ENCODE results near the gene NBEAL1.
"Not testable (repeated sequence)": the region's sequence is repeated elsewhere in the genome, so short reads cannot be mapped to it uniquely, and the experiment has no call there.

NBEAL1 gene

GRCh38 chr2:203014456-203015199, at the start of gene NBEAL1:
NBEAL1 (plus strand) TSS chr2:203014875; CDS start chr2:203016385, 1,510 bp downstream.
- peak; percentile 99 for DNase-seq

GRCh38 chr2:202965810-202966460, 48.7 kb upstream of the NBEAL1 start:
- DNase-seq: peak; percentile 89

- DNase-seq: not testable (repeated sequence)
Measured at GRCh38 chr2:202969404-202969803, 45.3 kb upstream of the NBEAL1 start.

GRCh38 chr2:202976809-202977208, 37.9 kb upstream of the NBEAL1 start:
- no peak for DNase-seq

- no peak for DNase-seq
Measured at GRCh38 chr2:202982779-202983491, 31.7 kb upstream of the NBEAL1 start.

- DNase-seq: no peak
Measured at GRCh38 chr2:202989749-202990148, 24.9 kb upstream of the NBEAL1 start.

GRCh38 chr2:202990501-202990900, 24.2 kb upstream of the NBEAL1 start:
- no peak for DNase-seq

- not testable (repeated sequence) for DNase-seq
Measured at GRCh38 chr2:202997113-202997512, 17.6 kb upstream of the NBEAL1 start.

GRCh38 chr2:203002054-203002821, 12.4 kb upstream of the NBEAL1 start:
- DNase-seq: no peak

- no peak for DNase-seq
Measured at GRCh38 chr2:203003716-203004115, 11.0 kb upstream of the NBEAL1 start.

GRCh38 chr2:203016716-203017115, 2.0 kb downstream of the NBEAL1 start:
- no peak for DNase-seq

- DNase-seq: peak; percentile 13
Measured at GRCh38 chr2:203018181-203018580, 3.5 kb downstream of the NBEAL1 start.

GRCh38 chr2:203019142-203019541, 4.5 kb downstream of the NBEAL1 start:
- DNase-seq: no peak

GRCh38 chr2:203021991-203022390, 7.3 kb downstream of the NBEAL1 start:
- DNase-seq: no peak

GRCh38 chr2:203022751-203023150, 8.1 kb downstream of the NBEAL1 start:
- no peak for DNase-seq

- DNase-seq: no peak
Measured at GRCh38 chr2:203025592-203025991, 10.9 kb downstream of the NBEAL1 start.

GRCh38 chr2:203030545-203030944, 15.9 kb downstream of the NBEAL1 start:
- DNase-seq: no peak

GRCh38 chr2:203030991-203031390, 16.3 kb downstream of the NBEAL1 start:
- no peak for DNase-seq

- DNase-seq: peak; percentile 14
Measured at GRCh38 chr2:203033395-203033794, 18.7 kb downstream of the NBEAL1 start.

- DNase-seq: no peak
Measured at GRCh38 chr2:203035879-203036470, 21.3 kb downstream of the NBEAL1 start.

GRCh38 chr2:203037026-203037425, 22.4 kb downstream of the NBEAL1 start:
- no peak for DNase-seq

- DNase-seq: no peak
Measured at GRCh38 chr2:203038586-203038985, 23.9 kb downstream of the NBEAL1 start.

- DNase-seq: not testable (repeated sequence)
Measured at GRCh38 chr2:203039211-203039610, 24.5 kb downstream of the NBEAL1 start.

Measured in activated CD4-positive, alpha-beta T cell treated with anti-CD3 and anti-CD28 coated beads, Interleukin-2, Interleukin-6, amounts not matched to agents 100 ng/mL and 50 ng/mL, durations not matched to agents 16 hours and 8 hours (primary cell).